WTC11 (cell line): ENCODE results near the gene CDK5R2. TPM values are rescaled to one million over a fixed set of nuclear protein-coding genes. Genes with fewer than 3 reads are reported as not detected.

Source experiments
- ATAC-seq: fragments of 200-7000 bp; cut with Tn5 transposase; 2 replicates; pipeline ENCODE4 v1.10.0; 2021; ENCODE audit warnings: mild to moderate bottlenecking, moderate library complexity
- CTCF ChIA-PET: fragments of 300-600 bp; sonication (Branson Sonifier 250); formaldehyde crosslinking; loops from one replicate; lab custom pipeline; 2021; ENCODE audit warnings: antibody characterized with exemption; lab: Charles Lee
- POLR2A ChIA-PET: fragments of 350-600 bp; sonication (Branson Sonifier 250); formaldehyde crosslinking; loops from one replicate; lab custom pipeline; 2021; ENCODE audit warnings: antibody characterized with exemption; lab: Charles Lee
- DNase-seq: peaks from one replicate; pipeline ENCODE4 v3.0.0; 2021; ENCODE audit warnings: low spot score
- H3K27ac Mint-ChIP-seq: 2 replicates; pipeline ENCODE4 v1.8.0; 2021; ENCODE audit warnings: mixed read lengths
- H3K27me3 Mint-ChIP-seq: 2 replicates; pipeline ENCODE4 v1.8.0; 2021; ENCODE audit warnings: low read depth, mild to moderate bottlenecking, moderate library complexity, mixed read lengths
- H3K36me3 Mint-ChIP-seq: 2 replicates; pipeline ENCODE4 v1.8.0; 2021; ENCODE audit warnings: mixed read lengths
- H3K4me1 Mint-ChIP-seq: 2 replicates; pipeline ENCODE4 v1.8.0; 2022; ENCODE audit warnings: mixed read lengths
- H3K4me3 Mint-ChIP-seq: 2 replicates; pipeline ENCODE4 v1.8.0; 2021; ENCODE audit warnings: mild to moderate bottlenecking, moderate library complexity, mixed read lengths
- H3K9me3 Mint-ChIP-seq: 2 replicates; pipeline ENCODE4 v1.8.0; 2021; ENCODE audit warnings: mixed read lengths
- AR ChIP-seq: fragments of 250-450 bp; sonication (Bioruptor Pico); IDR thresholded peaks from 2 replicates; pipeline ENCODE4 v1.9.0; 2021; ENCODE audit warnings: mild to moderate bottlenecking
- ATF3 ChIP-seq: sonication (generic); formaldehyde crosslinking; conservative IDR thresholded peaks from 2 replicates; pipeline ENCODE4 v1.8.1; 2022; ENCODE audit warnings: mild to moderate bottlenecking, missing genetic modification reagents
- CTCF ChIP-seq: fragments of 200-600 bp; IDR thresholded peaks from 2 replicates; pipeline ENCODE4 v1.8.0; 2022; ENCODE audit warnings: antibody characterized with exemption
- EMX1 ChIP-seq: fragments of 250-450 bp; sonication (Bioruptor Pico); IDR thresholded peaks from 2 replicates; pipeline ENCODE4 v1.8.0; 2021; ENCODE audit warnings: mild to moderate bottlenecking
- FOXJ3 ChIP-seq: sonication (generic); formaldehyde crosslinking; IDR thresholded peaks from 2 replicates; pipeline ENCODE4 v1.9.0; 2021; ENCODE audit warnings: missing genetic modification reagents, mild to moderate bottlenecking, borderline replicate concordance
- KAT7 ChIP-seq: sonication (generic); formaldehyde crosslinking; IDR thresholded peaks from 2 replicates; pipeline ENCODE4 v1.8.1; 2023; ENCODE audit warnings: missing genetic modification reagents, mild to moderate bottlenecking, borderline replicate concordance
- NR1H2 ChIP-seq: sonication (generic); formaldehyde crosslinking; IDR thresholded peaks from 2 replicates; pipeline ENCODE4 v1.9.0; 2021; ENCODE audit warnings: mild to moderate bottlenecking, moderate library complexity, missing genetic modification reagents
- RELA ChIP-seq: sonication (generic); formaldehyde crosslinking; IDR thresholded peaks from 2 replicates; pipeline ENCODE4 v1.8.1; 2022; ENCODE audit warnings: missing genetic modification reagents, mild to moderate bottlenecking, borderline replicate concordance
- TEAD1 ChIP-seq: sonication (generic); formaldehyde crosslinking; IDR thresholded peaks from 2 replicates; pipeline ENCODE4 v1.8.0; 2022; ENCODE audit warnings: mild to moderate bottlenecking, missing genetic modification reagents
- TEAD4 ChIP-seq: sonication (generic); formaldehyde crosslinking; IDR thresholded peaks from 2 replicates; pipeline ENCODE4 v1.8.0; 2022; ENCODE audit warnings: mild to moderate bottlenecking, missing genetic modification reagents
- ZNF138 ChIP-seq: sonication (generic); formaldehyde crosslinking; conservative IDR thresholded peaks from 2 replicates; pipeline ENCODE4 v1.8.1; 2022; ENCODE audit warnings: mild to moderate bottlenecking, moderate library complexity, missing genetic modification reagents
- ZNF317 ChIP-seq: sonication (generic); formaldehyde crosslinking; IDR thresholded peaks from 2 replicates; pipeline ENCODE4 v1.8.1; 2023; ENCODE audit warnings: low read depth, mild to moderate bottlenecking, moderate library complexity, missing genetic modification reagents, borderline replicate concordance
- ZNF416 ChIP-seq: fragments of 250-450 bp; sonication (Bioruptor Pico); IDR thresholded peaks from 2 replicates; pipeline ENCODE4 v1.9.0; 2021; ENCODE audit warnings: mild to moderate bottlenecking, inconsistent platforms
- ZNF425 ChIP-seq: fragments of 250-450 bp; sonication (Bioruptor Pico); conservative IDR thresholded peaks from 2 replicates; pipeline ENCODE4 v1.9.0; 2021; ENCODE audit warnings: mild to moderate bottlenecking
- ZNF532 ChIP-seq: fragments of 250-450 bp; sonication (Bioruptor Pico); IDR thresholded peaks from 2 replicates; pipeline ENCODE4 v1.9.0; 2021; ENCODE audit warnings: mild to moderate bottlenecking, borderline replicate concordance
- total RNA-seq: library from RNA; stranded (reverse); gene quantifications from 3 replicates; pipeline ENCODE4 v1.2.3, GENCODE V29; 2021

CDK5R2 gene
- total RNA-seq, 1 experiment from 2014 or later, result 0.26 TPM

- ATAC-seq (no peak), DNase-seq (no peak)
- peaks cover 98% of the 10 kb centered on the region for H3K27me3 Mint-ChIP-seq
- H3K36me3 Mint-ChIP-seq, result no peaks in the 10 kb centered on the region
- ChIA-PET CTCF (interaction anchor here (0.7 to 5.5 kb wide), 14 partner anchors 10 to 291 kb away, joined by 3 to 112 read pairs (median 8); partner anchors contain the start of genes CRYBA2 and IHH), POLR2A (interaction anchor here (0.8 kb wide), 1 partner anchor 57 kb away, joined by 3 read pairs; no protein-coding TSS in a partner anchor)
- H3K4me3 Mint-ChIP-seq, result no peak overlapping the region
- H3K27ac Mint-ChIP-seq, result no peak overlapping the region
- H3K9me3 Mint-ChIP-seq, result no peaks in the 10 kb centered on the region
- no peak for TF ChIP-seq EMX1 (CRISPR knock-in tag)
- no peak for TF ChIP-seq AR (CRISPR knock-in tag)
- no peak for TF ChIP-seq ZNF425 (CRISPR knock-in tag)
- TF ChIP-seq TEAD1 (CRISPR knock-in tag), result no peak
- TF ChIP-seq NR1H2, result no peak
- no peak for TF ChIP-seq CTCF
- TF ChIP-seq FOXJ3 (CRISPR knock-in tag), result no peak
- TF ChIP-seq KAT7 (CRISPR knock-in tag), result no peak
- TF ChIP-seq ZNF532, result no peak
- TF ChIP-seq ZNF416, result no peak
- TF ChIP-seq RELA (CRISPR knock-in tag), result no peak
- no peak for TF ChIP-seq ATF3 (CRISPR knock-in tag)
- no peak for TF ChIP-seq TEAD4 (CRISPR knock-in tag)
- TF ChIP-seq ZNF317 (CRISPR knock-in tag), result no peak
- TF ChIP-seq ZNF138 (CRISPR knock-in tag), result no peak
- H3K4me1 Mint-ChIP-seq, result peaks cover 18% of the 10 kb centered on the region
Observed at GRCh38 chr2:219003979-219004378, 44.5 kb downstream of the CDK5R2 start.
